PFSK-1 (cell line): ENCODE results near the gene HLF.

Experiments
- FOXP2 ChIP-seq: optimal IDR thresholded peaks from 2 replicates; pipeline ENCODE3; 2011; ENCODE audit warnings: borderline replicate concordance, control low read depth, inconsistent platforms; ENCODE audit not compliant: insufficient read depth; ENCODE audit errors: extremely low read length, extremely low read depth
- POLR2AphosphoS5 ChIP-seq: IDR thresholded peaks from 2 replicates; pipeline ENCODE4 v1.6.1; 2012; ENCODE audit warnings: low read depth, mild to moderate bottlenecking, control low read depth, low read length, moderate library complexity
- SIN3A ChIP-seq: IDR thresholded peaks from 2 replicates; pipeline ENCODE4 v1.6.1; 2012; ENCODE audit warnings: mild to moderate bottlenecking, low read length, moderate library complexity, borderline replicate concordance; ENCODE audit not compliant: insufficient read depth
- TAF1 ChIP-seq: IDR thresholded peaks from 2 replicates; pipeline ENCODE4 v1.6.1; 2012; ENCODE audit warnings: low read length, control low read depth, borderline replicate concordance; ENCODE audit not compliant: insufficient read depth
- TF ChIP-seq, protein P1 (sequence below), 2 experiments: IDR thresholded peaks; 2 replicates each; pipeline versions ENCODE4 v1.6.1 to v1.8.0; 2011 to 2012; ENCODE audit warnings: low read depth in 2 of 2, low read length in 2 of 2, control low read depth in 1 of 2, inconsistent platforms in 1 of 2, mild to moderate bottlenecking in 1 of 2, moderate library complexity in 1 of 2; ENCODE audit not compliant: insufficient read depth in 1 of 2

HLF gene

DNA sequence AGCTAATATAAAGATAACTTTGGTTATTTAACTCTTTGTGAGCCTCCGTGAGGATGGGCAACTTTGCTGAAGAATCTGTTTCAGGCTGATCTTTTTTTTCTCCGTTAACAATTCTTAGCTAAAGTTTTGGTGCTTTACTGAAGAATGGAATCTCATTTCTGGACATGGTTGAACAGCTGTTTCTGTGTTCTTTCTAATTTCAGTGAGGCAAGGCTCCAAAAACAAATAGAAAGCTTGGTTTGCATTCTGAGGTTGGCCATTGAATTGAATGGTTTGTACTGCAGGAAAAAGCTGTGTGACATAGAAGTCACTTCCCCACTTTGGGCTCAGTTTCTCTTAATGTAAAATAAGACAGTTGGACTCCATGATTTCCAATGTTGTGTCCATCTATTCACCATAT lies 22.3 kb upstream of the HLF start:
- no peak for TF ChIP-seq FOXP2
- TF ChIP-seq SIN3A = no peak
- TF ChIP-seq, protein P1, sequence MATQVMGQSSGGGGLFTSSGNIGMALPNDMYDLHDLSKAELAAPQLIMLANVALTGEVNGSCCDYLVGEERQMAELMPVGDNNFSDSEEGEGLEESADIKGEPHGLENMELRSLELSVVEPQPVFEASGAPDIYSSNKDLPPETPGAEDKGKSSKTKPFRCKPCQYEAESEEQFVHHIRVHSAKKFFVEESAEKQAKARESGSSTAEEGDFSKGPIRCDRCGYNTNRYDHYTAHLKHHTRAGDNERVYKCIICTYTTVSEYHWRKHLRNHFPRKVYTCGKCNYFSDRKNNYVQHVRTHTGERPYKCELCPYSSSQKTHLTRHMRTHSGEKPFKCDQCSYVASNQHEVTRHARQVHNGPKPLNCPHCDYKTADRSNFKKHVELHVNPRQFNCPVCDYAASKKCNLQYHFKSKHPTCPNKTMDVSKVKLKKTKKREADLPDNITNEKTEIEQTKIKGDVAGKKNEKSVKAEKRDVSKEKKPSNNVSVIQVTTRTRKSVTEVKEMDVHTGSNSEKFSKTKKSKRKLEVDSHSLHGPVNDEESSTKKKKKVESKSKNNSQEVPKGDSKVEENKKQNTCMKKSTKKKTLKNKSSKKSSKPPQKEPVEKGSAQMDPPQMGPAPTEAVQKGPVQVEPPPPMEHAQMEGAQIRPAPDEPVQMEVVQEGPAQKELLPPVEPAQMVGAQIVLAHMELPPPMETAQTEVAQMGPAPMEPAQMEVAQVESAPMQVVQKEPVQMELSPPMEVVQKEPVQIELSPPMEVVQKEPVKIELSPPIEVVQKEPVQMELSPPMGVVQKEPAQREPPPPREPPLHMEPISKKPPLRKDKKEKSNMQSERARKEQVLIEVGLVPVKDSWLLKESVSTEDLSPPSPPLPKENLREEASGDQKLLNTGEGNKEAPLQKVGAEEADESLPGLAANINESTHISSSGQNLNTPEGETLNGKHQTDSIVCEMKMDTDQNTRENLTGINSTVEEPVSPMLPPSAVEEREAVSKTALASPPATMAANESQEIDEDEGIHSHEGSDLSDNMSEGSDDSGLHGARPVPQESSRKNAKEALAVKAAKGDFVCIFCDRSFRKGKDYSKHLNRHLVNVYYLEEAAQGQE (IDR thresholded peaks at IDR 0.05; ENCODE audit: insufficient read depth in 1 of 2, low read depth in 2 of 2, low read length in 2 of 2) = no peak
- TF ChIP-seq POLR2AphosphoS5 = no peak
- TF ChIP-seq TAF1 = no peak

DNA sequence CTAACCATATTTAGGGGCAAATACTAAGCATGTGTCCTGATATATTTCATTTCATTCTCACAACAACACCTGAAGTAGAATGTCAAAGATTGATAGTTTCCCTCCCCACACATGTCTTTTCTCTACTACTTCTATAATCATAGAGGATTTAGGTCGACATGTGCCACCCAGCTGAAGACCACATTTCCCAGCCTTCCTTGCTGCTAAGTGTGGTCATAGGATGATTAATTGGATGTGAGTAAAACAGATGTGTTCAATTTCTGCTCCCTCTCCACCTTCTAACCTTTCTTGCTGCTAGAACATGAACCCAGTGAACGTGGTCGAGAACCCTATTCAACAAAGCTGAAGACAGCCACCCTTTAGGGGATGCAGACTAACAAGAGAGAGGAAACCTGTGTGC lies 18.8 kb upstream of the HLF start:
- TF ChIP-seq TAF1 (no peak), POLR2AphosphoS5 (no peak)
- TF ChIP-seq, protein P1 (IDR thresholded peaks at IDR 0.05; ENCODE audit: insufficient read depth in 1 of 2, low read depth in 2 of 2, low read length in 2 of 2) = no peak

DNA sequence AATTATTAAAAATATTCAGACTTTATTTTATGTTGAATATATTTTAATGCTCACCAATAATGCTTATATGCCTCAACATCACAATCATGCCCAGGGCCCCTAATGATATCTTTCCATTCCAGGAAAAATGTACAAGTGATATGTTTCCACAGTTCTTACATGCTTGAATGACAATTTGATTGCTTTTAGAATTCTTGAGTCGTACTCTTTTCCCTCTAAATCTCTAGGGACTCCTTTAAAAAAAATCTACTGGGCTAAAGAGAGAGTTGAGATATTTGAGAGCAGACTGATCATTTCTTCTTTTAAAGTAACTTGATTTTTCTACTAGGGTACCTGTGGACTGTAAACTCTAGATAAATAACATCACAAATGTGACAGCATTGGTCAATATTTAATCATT lies 18.2 kb upstream of the HLF start:
- TF ChIP-seq FOXP2 (no peak), POLR2AphosphoS5 (no peak), TAF1 (no peak), SIN3A (no peak)
- TF ChIP-seq, protein P1 (IDR thresholded peaks at IDR 0.05; ENCODE audit: insufficient read depth in 1 of 2, low read depth in 2 of 2, low read length in 2 of 2) = no peak

DNA sequence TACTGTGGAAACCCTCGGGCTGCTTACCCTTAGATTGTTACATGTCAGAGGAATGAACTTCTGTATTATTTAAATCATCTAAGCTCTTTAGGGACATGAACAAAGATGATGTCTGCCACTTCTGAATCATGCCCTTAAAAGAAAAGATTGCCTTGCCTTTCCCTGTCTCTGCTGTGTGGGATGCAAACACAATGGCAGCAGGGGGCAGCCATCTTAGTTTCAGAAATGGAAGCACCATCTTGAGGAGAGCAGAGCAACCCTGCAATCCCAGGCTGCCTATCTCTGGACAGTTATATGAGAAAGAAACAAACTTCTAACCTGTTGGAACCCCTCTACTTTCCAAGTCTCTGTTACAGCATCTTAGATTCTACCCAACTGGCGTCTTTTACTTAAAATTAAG lies 16.7 kb upstream of the HLF start:
- no peak for TF ChIP-seq POLR2AphosphoS5
- TF ChIP-seq, protein P1 (IDR thresholded peaks at IDR 0.05; ENCODE audit: insufficient read depth in 1 of 2, low read depth in 2 of 2, low read length in 2 of 2) = no peak
- TF ChIP-seq SIN3A = no peak
- TF ChIP-seq FOXP2 = no peak

DNA sequence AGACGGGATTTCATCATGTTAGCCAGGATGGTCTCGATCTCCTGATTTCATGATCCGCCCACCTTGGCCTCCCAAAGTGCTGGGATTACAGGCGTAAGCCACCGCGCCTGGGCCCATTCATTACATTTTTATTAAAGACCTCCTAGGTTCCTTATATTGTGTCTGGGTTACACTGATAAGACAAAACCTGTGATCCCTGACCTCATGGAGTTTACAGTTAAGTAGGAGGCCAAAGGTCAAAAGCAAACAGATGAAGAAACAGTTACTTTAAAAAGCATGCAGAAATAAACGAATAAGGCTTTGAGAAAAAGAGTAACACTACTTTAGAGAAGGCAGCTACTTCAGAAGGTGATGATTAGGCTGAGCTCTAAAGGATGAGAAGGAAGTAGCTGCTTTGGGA lies 14.9 kb upstream of the HLF start:
- no peak for TF ChIP-seq POLR2AphosphoS5
- TF ChIP-seq, protein P1 (IDR thresholded peaks at IDR 0.05; ENCODE audit: insufficient read depth in 1 of 2, low read depth in 2 of 2, low read length in 2 of 2) = no peak
- no peak for TF ChIP-seq SIN3A
- TF ChIP-seq TAF1 = no peak
- TF ChIP-seq FOXP2 = no peak
